GM23338 (cell line): ENCODE data around the gene DAND5. TPM values are rescaled to one million over a fixed set of nuclear protein-coding genes. Genes with fewer than 3 reads are reported as not detected.

Experiments
- ATAC-seq: fragments of 200-7000 bp; cut with Tn5 transposase; 3 replicates; pipeline ENCODE4 v1.9.1; 2020
- DNase-seq: peaks from one replicate; pipeline ENCODE4 v3.0.0-alpha.2; 2015; ENCODE audit warnings: low spot score
- H2AFZ ChIP-seq: fragments of 200-600 bp; sonication (generic); 2 replicates; pipeline ENCODE4 v1.8.0; 2016; ENCODE audit warnings: antibody characterized with exemption, mild to moderate bottlenecking, moderate library complexity
- H3F3A ChIP-seq: fragments of 200-600 bp; sonication (generic); replicated peaks from 2 replicates; pipeline ENCODE4 v1.8.0; 2017; ENCODE audit warnings: antibody characterized with exemption, mixed run types, low read depth
- H3K27ac ChIP-seq: fragments of 200-600 bp; sonication (generic); 2 replicates; pipeline ENCODE4 v1.6.1; 2016; ENCODE audit warnings: low read depth
- H3K27me3 ChIP-seq: fragments of 200-600 bp; sonication (generic); 2 replicates; pipeline ENCODE4 v1.8.0; 2016; ENCODE audit warnings: mild to moderate bottlenecking, mixed run types, moderate library complexity; ENCODE audit not compliant: insufficient read depth
- H3K36me3 ChIP-seq: fragments of 200-600 bp; sonication (generic); 2 replicates; pipeline ENCODE4 v1.8.0; 2016; ENCODE audit warnings: mild to moderate bottlenecking; ENCODE audit not compliant: insufficient read depth
- H3K4me1 ChIP-seq: fragments of 200-600 bp; sonication (generic); 2 replicates; pipeline ENCODE4 v1.8.0; 2016; ENCODE audit warnings: mild to moderate bottlenecking, moderate library complexity; ENCODE audit not compliant: insufficient read depth
- H3K4me2 ChIP-seq: fragments of 200-600 bp; sonication (generic); 2 replicates; pipeline ENCODE4 v1.7.1; 2017; ENCODE audit warnings: mixed run types
- H3K4me3 ChIP-seq: fragments of 200-600 bp; sonication (generic); 2 replicates; pipeline ENCODE4 v1.6.1; 2016; ENCODE audit warnings: mixed run types
- H3K79me2 ChIP-seq: fragments of 200-600 bp; sonication (generic); replicated peaks from 2 replicates; pipeline ENCODE4 v1.8.0; 2017; ENCODE audit warnings: mild to moderate bottlenecking; ENCODE audit not compliant: insufficient read depth
- H3K9me2 ChIP-seq: fragments of 200-600 bp; sonication (generic); 2 replicates; pipeline ENCODE4 v1.8.0; 2017; ENCODE audit not compliant: insufficient read depth
- H4K20me1 ChIP-seq: fragments of 200-600 bp; sonication (generic); replicated peaks from 2 replicates; pipeline ENCODE4 v1.8.0; 2017; ENCODE audit warnings: mild to moderate bottlenecking; ENCODE audit not compliant: insufficient read depth
- H3K27ac Mint-ChIP-seq: 2 replicates; pipeline ENCODE4 v1.8.0; 2020; ENCODE audit warnings: inconsistent platforms, mild to moderate bottlenecking, moderate library complexity, mixed read lengths
- H3K27me3 Mint-ChIP-seq: 3 replicates; pipeline ENCODE4 v1.8.0; 2022; ENCODE audit warnings: low read depth, mild to moderate bottlenecking, moderate library complexity, mixed read lengths, inconsistent platforms; ENCODE audit not compliant: insufficient read depth, poor library complexity
- H3K36me3 Mint-ChIP-seq: 3 replicates; pipeline ENCODE4 v1.8.0; 2021; ENCODE audit warnings: low read depth, mild to moderate bottlenecking, inconsistent platforms, moderate library complexity, mixed read lengths
- H3K4me1 Mint-ChIP-seq: 3 replicates; pipeline ENCODE4 v1.8.0; 2020; ENCODE audit warnings: mild to moderate bottlenecking, inconsistent platforms, mixed read lengths
- H3K4me3 Mint-ChIP-seq: 3 replicates; pipeline ENCODE4 v1.8.0; 2021; ENCODE audit warnings: moderate library complexity, mild to moderate bottlenecking, inconsistent platforms, mixed read lengths
- H3K9me3 Mint-ChIP-seq: 3 replicates; pipeline ENCODE4 v1.8.0; 2020; ENCODE audit warnings: moderate library complexity, mild to moderate bottlenecking, inconsistent platforms, mixed read lengths
- CREB1 ChIP-seq: fragments of 250-450 bp; sonication (Bioruptor Pico); IDR thresholded peaks from 2 replicates; pipeline ENCODE4 v1.5.0; 2020; ENCODE audit warnings: low read depth, mild to moderate bottlenecking, moderate library complexity
- EZH2phosphoT487 ChIP-seq: fragments of 200-600 bp; sonication (generic); IDR thresholded peaks from one replicate; pipeline ENCODE4 v1.8.1; 2018; ENCODE audit warnings: antibody characterized with exemption; ENCODE audit not compliant: unreplicated experiment
- POLR2AphosphoS5 ChIP-seq: IDR thresholded peaks from 2 replicates; pipeline ENCODE4 v1.6.1; 2016; ENCODE audit warnings: antibody characterized with exemption, low read depth
- REST ChIP-seq: IDR thresholded peaks from one replicate; pipeline ENCODE4 v1.6.1; 2018; ENCODE audit warnings: antibody characterized with exemption; ENCODE audit not compliant: unreplicated experiment
- ZNF114 ChIP-seq: fragments of 250-450 bp; sonication (Bioruptor Pico); IDR thresholded peaks from 2 replicates; pipeline ENCODE4 v1.5.0; 2020; ENCODE audit warnings: mild to moderate bottlenecking, moderate library complexity
- ZNF331 ChIP-seq: fragments of 250-450 bp; sonication (Bioruptor Pico); IDR thresholded peaks from 2 replicates; pipeline ENCODE4 v1.5.0; 2020; ENCODE audit warnings: low read depth, mild to moderate bottlenecking, moderate library complexity
- polyA plus RNA-seq: library from polyadenylated mRNA; unstranded; fragments of >200 nt; fragmentation: Nextera tagmentation; extraction: Ambion mirVana; gene quantifications from 2 replicates; pipeline ENCODE4 v1.2.1, GENCODE V29; 2016
- total RNA-seq: library from RNA; depleted of rRNA; stranded (reverse); fragments of >200 nt; shearing (Covaris generic); gene quantifications from 2 replicates; pipeline ENCODE4 v1.2.3, GENCODE V29; 2014
- TF ChIP-seq, protein P1 (sequence below): fragments of 250-450 bp; sonication (Bioruptor Pico); IDR thresholded peaks from 2 replicates; pipeline ENCODE4 v1.5.0; 2020; ENCODE audit warnings: mild to moderate bottlenecking, moderate library complexity
- TF ChIP-seq, protein P2 (sequence below): IDR thresholded peaks from 2 replicates; pipeline ENCODE4 v1.6.1; 2016; ENCODE audit warnings: antibody characterized with exemption

The DAND5 gene
- total and polyA plus RNA-seq, 2 experiments from 2014 or later, result 0.18 to 0.28 TPM

GRCh38 chr19:12953799-12954611, 15.4 kb upstream of the DAND5 start:
- Histone ChIP-seq H3K4me2 (no peak overlapping the region), H3K9me2 (no peaks in the 10 kb centered on the region), H3K36me3 (peaks cover 13% of the 10 kb centered on the region; the same call in 1 of the 2 replicates), H3K4me1 (peaks cover 16% of the 10 kb centered on the region), H2AFZ (no peak overlapping the region), H3K79me2 (peaks cover 33% of the 10 kb centered on the region), H3K27ac (peak overlapping the region; percentile 78; the same call in 1 of the 2 replicates), H3K4me3 (no peak overlapping the region), H4K20me1 (peaks cover 12% of the 10 kb centered on the region; the same call in 1 of the 2 replicates), H3K27me3 (no peaks in the 10 kb centered on the region), H3F3A (peaks cover 34% of the 10 kb centered on the region)
- H3K27ac Mint-ChIP-seq, result no peak overlapping the region
- H3K27me3 Mint-ChIP-seq, result peaks cover 30% of the 10 kb centered on the region
- H3K9me3 Mint-ChIP-seq, result no peaks in the 10 kb centered on the region; the same call in 1 of the 3 replicates
- H3K36me3 Mint-ChIP-seq, result peaks cover 67% of the 10 kb centered on the region
- DNase-seq (no peak), ATAC-seq (no peak)
- no peak for TF ChIP-seq POLR2AphosphoS5
- TF ChIP-seq REST, result no peak
- TF ChIP-seq ZNF331 (CRISPR knock-in tag), result no peak
- no peak for TF ChIP-seq CREB1 (CRISPR knock-in tag)
- TF ChIP-seq ZNF114, result no peak
- peak overlapping the region; percentile 52; the same call in 2 of the 3 replicates for H3K4me3 Mint-ChIP-seq
- H3K4me1 Mint-ChIP-seq, result peaks cover 29% of the 10 kb centered on the region

GRCh38 chr19:12954612-12954962, 14.8 kb upstream of the DAND5 start:
- H3K27me3 Mint-ChIP-seq, result peaks cover 25% of the 10 kb centered on the region
- H3K27me3 ChIP-seq, result no peaks in the 10 kb centered on the region
- peak overlapping the region; percentile 78; the same call in 1 of the 2 replicates for H3K27ac ChIP-seq
- no peak for TF ChIP-seq ZNF114
- TF ChIP-seq, protein P1, sequence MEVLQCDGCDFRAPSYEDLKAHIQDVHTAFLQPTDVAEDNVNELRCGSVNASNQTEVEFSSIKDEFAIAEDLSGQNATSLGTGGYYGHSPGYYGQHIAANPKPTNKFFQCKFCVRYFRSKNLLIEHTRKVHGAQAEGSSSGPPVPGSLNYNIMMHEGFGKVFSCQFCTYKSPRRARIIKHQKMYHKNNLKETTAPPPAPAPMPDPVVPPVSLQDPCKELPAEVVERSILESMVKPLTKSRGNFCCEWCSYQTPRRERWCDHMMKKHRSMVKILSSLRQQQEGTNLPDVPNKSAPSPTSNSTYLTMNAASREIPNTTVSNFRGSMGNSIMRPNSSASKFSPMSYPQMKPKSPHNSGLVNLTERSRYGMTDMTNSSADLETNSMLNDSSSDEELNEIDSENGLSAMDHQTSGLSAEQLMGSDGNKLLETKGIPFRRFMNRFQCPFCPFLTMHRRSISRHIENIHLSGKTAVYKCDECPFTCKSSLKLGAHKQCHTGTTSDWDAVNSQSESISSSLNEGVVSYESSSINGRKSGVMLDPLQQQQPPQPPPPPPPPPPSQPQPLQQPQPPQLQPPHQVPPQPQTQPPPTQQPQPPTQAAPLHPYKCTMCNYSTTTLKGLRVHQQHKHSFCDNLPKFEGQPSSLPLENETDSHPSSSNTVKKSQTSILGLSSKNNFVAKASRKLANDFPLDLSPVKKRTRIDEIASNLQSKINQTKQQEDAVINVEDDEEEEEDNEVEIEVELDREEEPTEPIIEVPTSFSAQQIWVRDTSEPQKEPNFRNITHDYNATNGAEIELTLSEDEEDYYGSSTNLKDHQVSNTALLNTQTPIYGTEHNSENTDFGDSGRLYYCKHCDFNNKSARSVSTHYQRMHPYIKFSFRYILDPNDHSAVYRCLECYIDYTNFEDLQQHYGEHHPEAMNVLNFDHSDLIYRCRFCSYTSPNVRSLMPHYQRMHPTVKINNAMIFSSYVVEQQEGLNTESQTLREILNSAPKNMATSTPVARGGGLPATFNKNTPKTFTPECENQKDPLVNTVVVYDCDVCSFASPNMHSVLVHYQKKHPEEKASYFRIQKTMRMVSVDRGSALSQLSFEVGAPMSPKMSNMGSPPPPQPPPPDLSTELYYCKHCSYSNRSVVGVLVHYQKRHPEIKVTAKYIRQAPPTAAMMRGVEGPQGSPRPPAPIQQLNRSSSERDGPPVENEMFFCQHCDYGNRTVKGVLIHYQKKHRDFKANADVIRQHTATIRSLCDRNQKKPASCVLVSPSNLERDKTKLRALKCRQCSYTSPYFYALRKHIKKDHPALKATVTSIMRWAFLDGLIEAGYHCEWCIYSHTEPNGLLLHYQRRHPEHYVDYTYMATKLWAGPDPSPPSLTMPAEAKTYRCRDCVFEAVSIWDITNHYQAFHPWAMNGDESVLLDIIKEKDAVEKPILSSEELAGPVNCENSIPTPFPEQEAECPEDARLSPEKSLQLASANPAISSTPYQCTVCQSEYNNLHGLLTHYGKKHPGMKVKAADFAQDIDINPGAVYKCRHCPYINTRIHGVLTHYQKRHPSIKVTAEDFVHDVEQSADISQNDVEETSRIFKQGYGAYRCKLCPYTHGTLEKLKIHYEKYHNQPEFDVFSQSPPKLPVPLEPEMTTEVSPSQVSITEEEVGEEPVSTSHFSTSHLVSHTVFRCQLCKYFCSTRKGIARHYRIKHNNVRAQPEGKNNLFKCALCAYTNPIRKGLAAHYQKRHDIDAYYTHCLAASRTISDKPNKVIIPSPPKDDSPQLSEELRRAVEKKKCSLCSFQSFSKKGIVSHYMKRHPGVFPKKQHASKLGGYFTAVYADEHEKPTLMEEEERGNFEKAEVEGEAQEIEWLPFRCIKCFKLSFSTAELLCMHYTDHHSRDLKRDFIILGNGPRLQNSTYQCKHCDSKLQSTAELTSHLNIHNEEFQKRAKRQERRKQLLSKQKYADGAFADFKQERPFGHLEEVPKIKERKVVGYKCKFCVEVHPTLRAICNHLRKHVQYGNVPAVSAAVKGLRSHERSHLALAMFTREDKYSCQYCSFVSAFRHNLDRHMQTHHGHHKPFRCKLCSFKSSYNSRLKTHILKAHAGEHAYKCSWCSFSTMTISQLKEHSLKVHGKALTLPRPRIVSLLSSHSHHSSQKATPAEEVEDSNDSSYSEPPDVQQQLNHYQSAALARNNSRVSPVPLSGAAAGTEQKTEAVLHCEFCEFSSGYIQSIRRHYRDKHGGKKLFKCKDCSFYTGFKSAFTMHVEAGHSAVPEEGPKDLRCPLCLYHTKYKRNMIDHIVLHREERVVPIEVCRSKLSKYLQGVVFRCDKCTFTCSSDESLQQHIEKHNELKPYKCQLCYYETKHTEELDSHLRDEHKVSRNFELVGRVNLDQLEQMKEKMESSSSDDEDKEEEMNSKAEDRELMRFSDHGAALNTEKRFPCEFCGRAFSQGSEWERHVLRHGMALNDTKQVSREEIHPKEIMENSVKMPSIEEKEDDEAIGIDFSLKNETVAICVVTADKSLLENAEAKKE (CRISPR knock-in tag), result no peak
- no peak for TF ChIP-seq ZNF331 (CRISPR knock-in tag)
- TF ChIP-seq EZH2phosphoT487, result no peak
- no peak; the same call in 1 of the 2 replicates for TF ChIP-seq POLR2AphosphoS5
- TF ChIP-seq, protein P2, sequence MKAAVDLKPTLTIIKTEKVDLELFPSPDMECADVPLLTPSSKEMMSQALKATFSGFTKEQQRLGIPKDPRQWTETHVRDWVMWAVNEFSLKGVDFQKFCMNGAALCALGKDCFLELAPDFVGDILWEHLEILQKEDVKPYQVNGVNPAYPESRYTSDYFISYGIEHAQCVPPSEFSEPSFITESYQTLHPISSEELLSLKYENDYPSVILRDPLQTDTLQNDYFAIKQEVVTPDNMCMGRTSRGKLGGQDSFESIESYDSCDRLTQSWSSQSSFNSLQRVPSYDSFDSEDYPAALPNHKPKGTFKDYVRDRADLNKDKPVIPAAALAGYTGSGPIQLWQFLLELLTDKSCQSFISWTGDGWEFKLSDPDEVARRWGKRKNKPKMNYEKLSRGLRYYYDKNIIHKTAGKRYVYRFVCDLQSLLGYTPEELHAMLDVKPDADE, result no peak
- H3K36me3 Mint-ChIP-seq, result peaks cover 61% of the 10 kb centered on the region
- no peak overlapping the region for H3K4me3 ChIP-seq
- DNase-seq (no peak), ATAC-seq (no peak)
- H3K4me3 Mint-ChIP-seq, result peak overlapping the region; percentile 52; the same call in 2 of the 3 replicates
- H3K9me2 ChIP-seq, result no peaks in the 10 kb centered on the region
- peaks cover 29% of the 10 kb centered on the region for H3K4me1 Mint-ChIP-seq
- H3K36me3 ChIP-seq, result peaks cover 10% of the 10 kb centered on the region; the same call in 1 of the 2 replicates
- H3K4me1 ChIP-seq, result peaks cover 16% of the 10 kb centered on the region
- no peaks in the 10 kb centered on the region; the same call in 1 of the 3 replicates for H3K9me3 Mint-ChIP-seq
- H3K27ac Mint-ChIP-seq, result no peak overlapping the region
- peaks cover 12% of the 10 kb centered on the region; the same call in 1 of the 2 replicates for H4K20me1 ChIP-seq
- peak overlapping the region; percentile 91; the same call in 1 of the 2 replicates for H3K4me2 ChIP-seq
- H3F3A ChIP-seq, result peaks cover 34% of the 10 kb centered on the region
- peaks cover 33% of the 10 kb centered on the region for H3K79me2 ChIP-seq
- H2AFZ ChIP-seq, result no peak overlapping the region
